GM04504 (cell line): ENCODE data around the gene MELTF.

ENCODE experiments used
- DNase-seq: peaks from one replicate; pipeline ENCODE4 v3.0.0-alpha.2; 2012; ENCODE audit warnings: low read depth

The MELTF gene

GRCh38 chr3:196968233-196969133, 61.1 kb downstream of the MELTF start, which contains the start of gene PIGZ:
PIGZ (minus strand) TSS chr3:196968833; CDS start chr3:196952031, 16,802 bp downstream.
- no peak for DNase-seq

DNA sequence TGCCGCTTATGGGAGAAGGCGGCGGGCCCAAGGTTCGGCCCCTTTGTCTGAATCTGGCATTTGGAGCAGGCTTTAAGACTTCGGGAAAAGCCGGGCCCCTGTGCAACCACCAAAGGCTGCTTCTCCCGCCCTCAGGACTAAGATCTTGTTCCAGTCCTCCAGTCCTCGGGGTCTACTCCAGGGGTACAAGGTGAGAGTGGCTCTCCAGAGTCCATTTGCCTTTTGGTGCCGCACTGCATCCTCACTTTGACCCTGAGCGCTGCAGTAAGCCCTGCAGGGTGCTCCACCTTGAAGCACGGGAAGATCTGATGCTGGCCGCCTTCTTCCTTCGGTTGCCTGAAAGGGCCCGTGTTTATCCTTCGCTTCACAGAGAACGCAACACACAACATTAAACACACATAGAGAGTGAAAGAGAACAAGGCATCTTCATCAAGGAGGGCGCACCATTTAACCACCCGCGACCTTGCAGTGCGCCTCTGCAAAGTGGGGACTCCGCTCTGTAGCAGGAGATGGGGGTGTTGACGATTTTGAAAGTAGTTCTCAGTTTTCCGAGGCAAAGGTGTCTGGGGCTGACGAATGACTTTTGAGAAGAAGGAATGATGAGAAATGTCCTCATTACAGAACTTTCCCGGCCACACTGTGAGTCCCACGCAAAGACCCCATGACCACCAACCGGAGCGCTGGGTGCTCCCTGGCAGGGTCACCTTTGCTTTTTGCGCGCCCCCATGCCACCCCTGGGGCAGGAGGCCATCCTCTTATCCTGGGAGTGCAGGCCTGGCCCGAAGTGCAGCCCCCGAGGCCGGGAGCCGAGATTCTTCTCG, 62.0 kb downstream of the MELTF start:
- DNase-seq: no peak

GRCh38 chr3:196966526-196967401, 62.9 kb downstream of the MELTF start:
- DNase-seq: no peak

DNA sequence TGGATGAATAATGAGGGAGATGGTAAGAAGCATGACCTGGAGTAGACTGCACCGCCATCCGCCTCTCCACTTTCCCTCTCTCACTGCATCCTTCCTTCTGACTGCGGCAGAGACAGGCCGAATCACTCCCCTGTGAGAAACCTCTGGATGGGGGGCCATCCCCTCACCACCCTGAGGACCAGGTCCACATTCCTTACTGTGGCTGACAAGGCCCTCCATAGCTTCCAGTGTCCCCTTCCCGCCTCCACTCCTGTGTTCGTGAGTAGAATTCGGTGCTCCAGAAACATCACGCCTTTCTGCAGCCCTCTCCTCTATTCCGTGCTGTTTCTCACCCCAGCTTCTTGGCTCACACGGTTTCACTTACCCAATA, 63.8 kb downstream of the MELTF start:
- DNase-seq: no peak

DNA sequence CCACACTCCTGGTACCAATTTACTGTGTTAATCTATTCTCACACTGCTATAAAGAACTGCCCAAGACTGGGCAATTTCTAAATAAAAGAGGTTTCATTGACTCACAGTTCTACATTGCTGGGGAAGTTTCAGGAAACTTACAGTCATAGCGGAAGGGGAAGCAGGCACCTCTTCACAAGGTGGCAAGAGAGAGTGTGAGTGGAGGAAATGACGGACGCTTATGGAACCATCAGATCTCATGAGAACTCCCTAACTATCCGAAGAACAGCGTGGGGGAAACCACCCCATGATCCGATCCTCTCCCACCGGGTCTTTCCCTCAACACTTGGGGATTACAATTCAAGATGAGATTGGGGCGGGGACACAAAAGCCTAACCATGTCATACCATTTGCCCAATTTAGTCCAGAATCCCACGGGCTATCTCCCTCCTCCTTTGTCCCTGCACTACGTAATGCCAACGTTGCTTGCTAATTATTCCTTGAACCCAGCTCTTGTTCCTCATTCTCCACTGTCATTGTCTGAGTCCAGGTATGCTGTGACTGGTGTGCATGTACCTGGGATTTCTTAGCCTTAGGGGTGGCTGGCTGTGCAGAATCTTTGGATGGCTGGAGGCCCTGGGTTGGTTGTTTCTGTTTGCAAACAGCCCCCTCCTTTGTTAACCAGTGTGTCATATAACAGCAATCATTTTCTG, 64.4 kb downstream of the MELTF start:
- no peak for DNase-seq

GRCh38 chr3:196963631-196963953, 66.0 kb downstream of the MELTF start:
- no peak for DNase-seq

DNA sequence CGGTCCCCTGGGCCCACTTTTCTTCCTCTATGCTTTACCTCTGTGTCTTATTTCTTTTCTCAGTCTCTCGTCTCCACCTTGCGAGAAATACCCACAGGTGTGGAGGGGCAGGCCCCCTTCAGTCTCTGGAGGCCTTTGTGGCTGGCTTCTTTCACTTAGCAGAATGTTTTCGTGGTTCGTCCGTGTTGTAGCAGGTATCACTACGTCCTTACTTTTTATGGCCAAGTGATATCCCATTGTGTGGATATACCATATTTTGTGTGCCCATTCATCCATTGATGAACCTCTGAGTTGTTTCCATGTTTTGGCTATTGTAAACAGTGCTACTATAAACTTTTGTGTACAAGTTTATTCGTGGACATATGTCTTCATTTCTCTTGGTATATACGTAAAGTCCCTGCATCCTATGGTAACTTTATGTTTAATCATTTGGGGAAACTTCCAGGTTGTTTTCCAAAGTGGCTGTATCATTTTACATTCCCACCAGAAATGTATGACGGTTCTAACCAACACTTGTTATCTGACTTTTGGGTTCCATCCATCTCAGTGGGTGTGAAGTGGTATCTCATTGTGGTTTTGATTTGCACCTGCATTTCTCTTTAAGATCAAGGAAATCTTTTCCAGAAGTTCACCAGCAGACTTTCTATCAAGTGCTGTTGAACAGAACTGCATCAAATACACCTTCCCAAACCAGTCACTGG, 66.5 kb downstream of the MELTF start:
- no peak for DNase-seq

DNA sequence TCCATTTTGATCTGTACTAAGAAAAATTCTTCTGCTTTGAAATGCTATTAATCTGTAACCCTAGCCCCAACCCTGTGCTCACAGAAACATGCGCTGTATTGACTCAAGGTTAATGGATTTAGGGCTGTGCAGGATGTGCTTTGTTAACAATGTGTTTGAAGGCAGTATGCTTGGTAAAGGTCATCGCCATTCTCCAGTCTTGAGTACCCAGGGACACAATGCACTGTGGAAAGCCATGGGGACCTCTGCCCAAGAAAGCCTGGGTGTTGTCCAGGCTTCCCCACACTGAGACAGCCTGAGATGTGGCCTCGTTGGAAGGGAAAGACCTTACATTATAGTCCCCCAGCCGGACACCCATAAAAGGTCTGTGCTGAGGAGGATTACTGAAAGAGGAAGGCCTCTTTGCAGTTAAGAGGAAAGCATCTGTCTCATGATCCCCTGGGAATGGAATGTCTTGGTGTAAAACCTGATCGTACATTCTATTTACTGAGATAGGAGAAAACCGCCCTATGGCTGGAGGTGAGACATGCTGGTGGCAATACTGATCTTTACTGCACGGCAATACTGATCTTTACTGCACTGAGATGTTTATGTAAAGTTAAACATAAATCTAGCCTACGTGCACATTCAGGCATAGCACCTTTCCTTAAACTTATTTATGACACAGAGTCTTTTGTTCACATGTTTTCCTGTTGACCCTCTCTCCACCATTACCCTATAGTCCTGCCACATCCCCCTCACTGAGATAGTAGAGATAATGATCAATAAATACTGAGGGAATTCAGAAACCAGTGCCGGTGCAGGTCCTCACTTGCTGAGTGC, 67.3 kb downstream of the MELTF start:
- DNase-seq: no peak

- DNase-seq: no peak
Observed at GRCh38 chr3:196954832-196955231, 74.8 kb downstream of the MELTF start.
